Measurements from ENCODE around the gene ARRB2. TPM values are rescaled to one million over a fixed set of nuclear protein-coding genes. Genes with fewer than 3 reads are reported as not detected.
A peak's percentile ranks its signal among the peaks of the same experiment; 100 is the strongest.

ARRB2 gene
- total and polyA plus RNA-seq, 4 donors: 11.8 to 16.5 (median 13.9) TPM

DNA sequence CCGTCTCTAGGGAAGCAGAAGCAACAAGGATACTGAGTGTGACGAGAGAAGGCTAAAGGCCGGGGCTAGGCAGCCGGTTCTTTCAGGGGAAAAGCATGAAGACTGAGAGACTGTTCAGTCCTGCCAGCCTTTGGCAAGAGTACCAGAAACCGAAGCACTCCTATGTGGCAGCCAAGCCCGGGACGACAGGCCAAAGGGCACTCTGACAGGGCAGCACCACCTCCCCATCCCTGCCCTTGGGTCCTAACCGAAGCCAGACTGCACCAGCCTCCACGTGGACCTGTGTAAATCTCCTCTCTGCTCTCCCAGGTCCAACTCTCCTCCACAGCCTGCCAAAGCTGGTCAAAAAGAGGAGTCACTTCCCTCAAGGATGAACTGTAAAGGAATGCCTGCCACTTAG, 45.4 kb upstream of the ARRB2 start:
- H3K36me3 ChIP-seq (ENCODE audit: control insufficient read depth in 4 of 4, insufficient read depth in 3 of 4, low read depth in 1 of 4, low read length in 3 of 4): no peaks in the 10 kb centered on the region
- H3K27ac ChIP-seq (ENCODE audit: low read depth in 1 of 2, low read length in 2 of 2): peak overlapping the region; percentile 49 to 52
- DNase-seq (ENCODE audit: low spot score): no peak

More for the DNA sequence above, 45.4 kb upstream of the ARRB2 start:
- H3K4me3 ChIP-seq (ENCODE audit: low read depth in 1 of 3, low read length in 3 of 3): no peak overlapping the region
- no peaks in the 10 kb centered on the region for H3K9me3 ChIP-seq (ENCODE audit: control insufficient read depth in 4 of 4, low read length in 3 of 4)
- H3K27me3 ChIP-seq (ENCODE audit: control insufficient read depth in 4 of 4, insufficient read depth in 4 of 4, low read length in 3 of 4): no peaks in the 10 kb centered on the region
- 33% methylated on average over 9 of the region's 9 CpGs for WGBS
- TF ChIP-seq, protein P1, sequence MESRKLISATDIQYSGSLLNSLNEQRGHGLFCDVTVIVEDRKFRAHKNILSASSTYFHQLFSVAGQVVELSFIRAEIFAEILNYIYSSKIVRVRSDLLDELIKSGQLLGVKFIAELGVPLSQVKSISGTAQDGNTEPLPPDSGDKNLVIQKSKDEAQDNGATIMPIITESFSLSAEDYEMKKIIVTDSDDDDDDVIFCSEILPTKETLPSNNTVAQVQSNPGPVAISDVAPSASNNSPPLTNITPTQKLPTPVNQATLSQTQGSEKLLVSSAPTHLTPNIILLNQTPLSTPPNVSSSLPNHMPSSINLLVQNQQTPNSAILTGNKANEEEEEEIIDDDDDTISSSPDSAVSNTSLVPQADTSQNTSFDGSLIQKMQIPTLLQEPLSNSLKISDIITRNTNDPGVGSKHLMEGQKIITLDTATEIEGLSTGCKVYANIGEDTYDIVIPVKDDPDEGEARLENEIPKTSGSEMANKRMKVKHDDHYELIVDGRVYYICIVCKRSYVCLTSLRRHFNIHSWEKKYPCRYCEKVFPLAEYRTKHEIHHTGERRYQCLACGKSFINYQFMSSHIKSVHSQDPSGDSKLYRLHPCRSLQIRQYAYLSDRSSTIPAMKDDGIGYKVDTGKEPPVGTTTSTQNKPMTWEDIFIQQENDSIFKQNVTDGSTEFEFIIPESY (IDR thresholded peaks at IDR 0.05): peak; percentile 85
- TF ChIP-seq FOXA2 (IDR thresholded peaks at IDR 0.05) (peak; percentile 34), YY1 (IDR thresholded peaks at IDR 0.05) (peak; percentile 79), RXRA (IDR thresholded peaks at IDR 0.05) (peak; percentile 61 to 90), MAX (IDR thresholded peaks at IDR 0.05) (peak; percentile 93), SP1 (IDR thresholded peaks at IDR 0.05) (peak; percentile 81), RAD21 (IDR thresholded peaks at IDR 0.05) (peak; percentile 41 to 49), HNF4A (conservative IDR thresholded peaks at IDR 0.05) (peak; percentile 89 to 97), EGR1 (IDR thresholded peaks at IDR 0.05; ENCODE audit: low read depth in 2 of 2) (peak in 1 of 2 donors; percentile 23), FOXA1 (IDR thresholded peaks at IDR 0.05) (no peak), HNF4G (IDR thresholded peaks at IDR 0.05) (peak; percentile 42), TAF1 (conservative IDR thresholded peaks at IDR 0.05) (no peak), NR2F2 (IDR thresholded peaks at IDR 0.05) (peak; percentile 25), JUND (IDR thresholded peaks at IDR 0.05) (peak in 1 of 2 donors; percentile 72), GABPA (IDR thresholded peaks at IDR 0.05 in 1 of 2, conservative IDR thresholded peaks at IDR 0.05 in 1 of 2) (no peak)
- TF ChIP-seq, protein P2, sequence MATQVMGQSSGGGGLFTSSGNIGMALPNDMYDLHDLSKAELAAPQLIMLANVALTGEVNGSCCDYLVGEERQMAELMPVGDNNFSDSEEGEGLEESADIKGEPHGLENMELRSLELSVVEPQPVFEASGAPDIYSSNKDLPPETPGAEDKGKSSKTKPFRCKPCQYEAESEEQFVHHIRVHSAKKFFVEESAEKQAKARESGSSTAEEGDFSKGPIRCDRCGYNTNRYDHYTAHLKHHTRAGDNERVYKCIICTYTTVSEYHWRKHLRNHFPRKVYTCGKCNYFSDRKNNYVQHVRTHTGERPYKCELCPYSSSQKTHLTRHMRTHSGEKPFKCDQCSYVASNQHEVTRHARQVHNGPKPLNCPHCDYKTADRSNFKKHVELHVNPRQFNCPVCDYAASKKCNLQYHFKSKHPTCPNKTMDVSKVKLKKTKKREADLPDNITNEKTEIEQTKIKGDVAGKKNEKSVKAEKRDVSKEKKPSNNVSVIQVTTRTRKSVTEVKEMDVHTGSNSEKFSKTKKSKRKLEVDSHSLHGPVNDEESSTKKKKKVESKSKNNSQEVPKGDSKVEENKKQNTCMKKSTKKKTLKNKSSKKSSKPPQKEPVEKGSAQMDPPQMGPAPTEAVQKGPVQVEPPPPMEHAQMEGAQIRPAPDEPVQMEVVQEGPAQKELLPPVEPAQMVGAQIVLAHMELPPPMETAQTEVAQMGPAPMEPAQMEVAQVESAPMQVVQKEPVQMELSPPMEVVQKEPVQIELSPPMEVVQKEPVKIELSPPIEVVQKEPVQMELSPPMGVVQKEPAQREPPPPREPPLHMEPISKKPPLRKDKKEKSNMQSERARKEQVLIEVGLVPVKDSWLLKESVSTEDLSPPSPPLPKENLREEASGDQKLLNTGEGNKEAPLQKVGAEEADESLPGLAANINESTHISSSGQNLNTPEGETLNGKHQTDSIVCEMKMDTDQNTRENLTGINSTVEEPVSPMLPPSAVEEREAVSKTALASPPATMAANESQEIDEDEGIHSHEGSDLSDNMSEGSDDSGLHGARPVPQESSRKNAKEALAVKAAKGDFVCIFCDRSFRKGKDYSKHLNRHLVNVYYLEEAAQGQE (IDR thresholded peaks at IDR 0.05): peak; percentile 70
- TF ChIP-seq, protein P3, sequence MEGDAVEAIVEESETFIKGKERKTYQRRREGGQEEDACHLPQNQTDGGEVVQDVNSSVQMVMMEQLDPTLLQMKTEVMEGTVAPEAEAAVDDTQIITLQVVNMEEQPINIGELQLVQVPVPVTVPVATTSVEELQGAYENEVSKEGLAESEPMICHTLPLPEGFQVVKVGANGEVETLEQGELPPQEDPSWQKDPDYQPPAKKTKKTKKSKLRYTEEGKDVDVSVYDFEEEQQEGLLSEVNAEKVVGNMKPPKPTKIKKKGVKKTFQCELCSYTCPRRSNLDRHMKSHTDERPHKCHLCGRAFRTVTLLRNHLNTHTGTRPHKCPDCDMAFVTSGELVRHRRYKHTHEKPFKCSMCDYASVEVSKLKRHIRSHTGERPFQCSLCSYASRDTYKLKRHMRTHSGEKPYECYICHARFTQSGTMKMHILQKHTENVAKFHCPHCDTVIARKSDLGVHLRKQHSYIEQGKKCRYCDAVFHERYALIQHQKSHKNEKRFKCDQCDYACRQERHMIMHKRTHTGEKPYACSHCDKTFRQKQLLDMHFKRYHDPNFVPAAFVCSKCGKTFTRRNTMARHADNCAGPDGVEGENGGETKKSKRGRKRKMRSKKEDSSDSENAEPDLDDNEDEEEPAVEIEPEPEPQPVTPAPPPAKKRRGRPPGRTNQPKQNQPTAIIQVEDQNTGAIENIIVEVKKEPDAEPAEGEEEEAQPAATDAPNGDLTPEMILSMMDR (IDR thresholded peaks at IDR 0.05; ENCODE audit: low read depth, low read length, missing input control): no peak
- TF ChIP-seq, protein P4, sequence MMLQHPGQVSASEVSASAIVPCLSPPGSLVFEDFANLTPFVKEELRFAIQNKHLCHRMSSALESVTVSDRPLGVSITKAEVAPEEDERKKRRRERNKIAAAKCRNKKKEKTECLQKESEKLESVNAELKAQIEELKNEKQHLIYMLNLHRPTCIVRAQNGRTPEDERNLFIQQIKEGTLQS (IDR thresholded peaks at IDR 0.05): no peak
- peaks cover 1 to 15% (median 12%) of the 10 kb centered on the region in 4 donors for H3K4me1 ChIP-seq (ENCODE audit: control insufficient read depth in 4 of 4, insufficient read depth in 4 of 4, low read length in 3 of 4)
- peak overlapping the region in 1 of 2 donors; percentile 26 for H3K9ac ChIP-seq (ENCODE audit: low read depth in 1 of 2, low read length in 2 of 2)
